Right renal pelvis (tissue), 4 donors: Measurements from ENCODE around the gene RGS5. TPM values are rescaled to one million over a fixed set of nuclear protein-coding genes. Genes with fewer than 3 reads are reported as not detected.

Experiments used
- DNase-seq, 4 donors: peaks; one replicate each; pipeline ENCODE4 v3.0.0-alpha.2; 2013; ENCODE audit warnings: low read depth in 4 of 4, low spot score in 3 of 4, missing footprints in 1 of 4
- polyA plus RNA-seq, 4 donors: library from polyadenylated mRNA; unstranded; fragments of 120-200 nt; gene quantifications; one replicate each; pipeline ENCODE4 v1.2.1, GENCODE V29; 2013; ENCODE audit not compliant: insufficient read length in 4 of 4

Gene RGS5
- polyA plus RNA-seq, 4 donors, result 13.7 to 17.1 (median 15.8) TPM

- DNase-seq, result no peak
These were observed 109.1 kb downstream of the RGS5 start for GRCh38 chr1:163093579-163093978.

GRCh38 chr1:163093169-163093568 is 109.5 kb downstream of the RGS5 start:
- no peak for DNase-seq

Other genes with a start within 250 kb of the RGS5 start
- 10 to 100 TPM; 11.7 to 16.5 (median 13.8) TPM for gene RGS4, start 133.6 kb downstream of the RGS5 start, polyA plus RNA-seq
- 10 to 100 TPM; 24.6 to 29.0 (median 26.3) TPM for gene NUF2, start 119.0 kb upstream of the RGS5 start, polyA plus RNA-seq